KOPT-K1 (cell line): ENCODE measurements around the gene MAGI2.

Experiments
- H3K27ac ChIP-seq: fragments of 200-600 bp; sonication (generic); 2 replicates; pipeline ENCODE4 v1.5.1; 2016; ENCODE audit warnings: antibody characterized with exemption, mild to moderate bottlenecking, low read depth, low read length; ENCODE audit not compliant: poor library complexity, severe bottlenecking
- H3K36me3 ChIP-seq: fragments of 200-600 bp; sonication (generic); 2 replicates; pipeline ENCODE4 v1.5.1; 2017; ENCODE audit warnings: antibody characterized with exemption, mild to moderate bottlenecking, low read length, moderate library complexity; ENCODE audit not compliant: insufficient read depth
- H3K9me3 ChIP-seq: fragments of 200-600 bp; sonication (generic); 2 replicates; pipeline ENCODE4 v1.5.1; 2017; ENCODE audit warnings: antibody characterized with exemption, low read length, mild to moderate bottlenecking; ENCODE audit not compliant: insufficient read depth, poor library complexity, severe bottlenecking

Gene MAGI2

GRCh38 chr7:78038465-78039080 is 1414.9 kb downstream of the MAGI2 start:
- H3K27ac ChIP-seq, result no peak overlapping the region
- no peaks in the 10 kb centered on the region for H3K9me3 ChIP-seq
- no peaks in the 10 kb centered on the region for H3K36me3 ChIP-seq

GRCh38 chr7:78037603-78038002 is 1415.9 kb downstream of the MAGI2 start:
- no peaks in the 10 kb centered on the region for H3K9me3 ChIP-seq
- no peaks in the 10 kb centered on the region for H3K36me3 ChIP-seq
- H3K27ac ChIP-seq, result no peak overlapping the region

- no peaks in the 10 kb centered on the region for H3K36me3 ChIP-seq
- no peaks in the 10 kb centered on the region for H3K9me3 ChIP-seq
- H3K27ac ChIP-seq, result no peak overlapping the region
These were observed 1420.1 kb downstream of the MAGI2 start for GRCh38 chr7:78033410-78033809.

- no peaks in the 10 kb centered on the region for H3K36me3 ChIP-seq
- H3K9me3 ChIP-seq, result no peaks in the 10 kb centered on the region
- H3K27ac ChIP-seq, result no peak overlapping the region
These were observed 1427.0 kb downstream of the MAGI2 start for GRCh38 chr7:78026492-78026891.

- Histone ChIP-seq H3K27ac (no peak overlapping the region), H3K9me3 (no peaks in the 10 kb centered on the region), H3K36me3 (no peaks in the 10 kb centered on the region)
These were observed 1428.9 kb downstream of the MAGI2 start for GRCh38 chr7:78024591-78024990.

- Histone ChIP-seq H3K36me3 (no peaks in the 10 kb centered on the region), H3K9me3 (no peaks in the 10 kb centered on the region), H3K27ac (no peak overlapping the region)
These were observed 1430.3 kb downstream of the MAGI2 start for GRCh38 chr7:78023191-78023590.

- H3K27ac ChIP-seq, result no peak overlapping the region
- H3K9me3 ChIP-seq, result no peaks in the 10 kb centered on the region
- H3K36me3 ChIP-seq, result no peaks in the 10 kb centered on the region
These were observed 1431.3 kb downstream of the MAGI2 start for GRCh38 chr7:78022165-78022564.

- Histone ChIP-seq H3K27ac (no peak overlapping the region), H3K36me3 (no peaks in the 10 kb centered on the region), H3K9me3 (no peaks in the 10 kb centered on the region)
These were observed 1432.6 kb downstream of the MAGI2 start for GRCh38 chr7:78020874-78021249.

- Histone ChIP-seq H3K9me3 (no peaks in the 10 kb centered on the region), H3K27ac (no peak overlapping the region), H3K36me3 (no peaks in the 10 kb centered on the region)
These were observed 1433.2 kb downstream of the MAGI2 start for GRCh38 chr7:78020136-78020873.

GRCh38 chr7:78019447-78020135 is 1433.9 kb downstream of the MAGI2 start:
- no peaks in the 10 kb centered on the region for H3K36me3 ChIP-seq
- no peak overlapping the region for H3K27ac ChIP-seq
- no peaks in the 10 kb centered on the region for H3K9me3 ChIP-seq

- H3K27ac ChIP-seq, result no peak overlapping the region
- H3K36me3 ChIP-seq, result no peaks in the 10 kb centered on the region
- no peaks in the 10 kb centered on the region for H3K9me3 ChIP-seq
These were observed 1434.6 kb downstream of the MAGI2 start for GRCh38 chr7:78018641-78019446.

GRCh38 chr7:78017591-78018100 is 1435.8 kb downstream of the MAGI2 start:
- Histone ChIP-seq H3K27ac (no peak overlapping the region), H3K9me3 (no peaks in the 10 kb centered on the region), H3K36me3 (no peaks in the 10 kb centered on the region)

GRCh38 chr7:78015574-78016260 is 1437.8 kb downstream of the MAGI2 start:
- Histone ChIP-seq H3K36me3 (no peaks in the 10 kb centered on the region), H3K9me3 (no peaks in the 10 kb centered on the region), H3K27ac (no peak overlapping the region)

- H3K9me3 ChIP-seq, result no peaks in the 10 kb centered on the region
- no peaks in the 10 kb centered on the region for H3K36me3 ChIP-seq
- H3K27ac ChIP-seq, result no peak overlapping the region
These were observed 1439.1 kb downstream of the MAGI2 start for GRCh38 chr7:78014401-78014800.
